ENCODE data around the gene TMEM256.
"Not testable (repeated sequence)": the region's sequence is repeated elsewhere in the genome, so short reads cannot be mapped to it uniquely, and the experiment has no call there.

DNA sequence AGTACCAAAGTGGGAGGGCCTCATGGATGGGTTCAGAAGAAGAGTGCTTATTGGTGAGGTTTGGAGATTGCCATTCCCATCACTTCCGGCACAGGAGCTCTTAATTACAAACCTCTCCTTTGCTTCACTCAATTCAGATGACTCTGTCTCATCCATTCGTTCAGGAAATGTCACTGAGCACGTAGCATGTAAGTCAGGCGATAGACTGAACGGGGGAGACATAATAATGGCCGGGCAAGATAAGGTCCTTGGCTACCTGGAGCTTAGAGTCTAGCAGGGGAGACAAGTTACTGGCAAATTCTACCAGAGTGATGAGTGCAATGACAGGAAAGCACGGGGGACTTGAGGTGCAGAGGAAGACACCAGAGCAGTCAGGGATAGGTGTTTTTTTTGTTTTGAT lies 37.9 kb downstream of the TMEM256 start:
- TF ChIP-seq, protein P1, sequence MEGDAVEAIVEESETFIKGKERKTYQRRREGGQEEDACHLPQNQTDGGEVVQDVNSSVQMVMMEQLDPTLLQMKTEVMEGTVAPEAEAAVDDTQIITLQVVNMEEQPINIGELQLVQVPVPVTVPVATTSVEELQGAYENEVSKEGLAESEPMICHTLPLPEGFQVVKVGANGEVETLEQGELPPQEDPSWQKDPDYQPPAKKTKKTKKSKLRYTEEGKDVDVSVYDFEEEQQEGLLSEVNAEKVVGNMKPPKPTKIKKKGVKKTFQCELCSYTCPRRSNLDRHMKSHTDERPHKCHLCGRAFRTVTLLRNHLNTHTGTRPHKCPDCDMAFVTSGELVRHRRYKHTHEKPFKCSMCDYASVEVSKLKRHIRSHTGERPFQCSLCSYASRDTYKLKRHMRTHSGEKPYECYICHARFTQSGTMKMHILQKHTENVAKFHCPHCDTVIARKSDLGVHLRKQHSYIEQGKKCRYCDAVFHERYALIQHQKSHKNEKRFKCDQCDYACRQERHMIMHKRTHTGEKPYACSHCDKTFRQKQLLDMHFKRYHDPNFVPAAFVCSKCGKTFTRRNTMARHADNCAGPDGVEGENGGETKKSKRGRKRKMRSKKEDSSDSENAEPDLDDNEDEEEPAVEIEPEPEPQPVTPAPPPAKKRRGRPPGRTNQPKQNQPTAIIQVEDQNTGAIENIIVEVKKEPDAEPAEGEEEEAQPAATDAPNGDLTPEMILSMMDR (IDR thresholded peaks at IDR 0.05) = not testable (repeated sequence)
- not testable (repeated sequence) for TF ChIP-seq POLR2A (IDR thresholded peaks at IDR 0.05)

Data from uterus (tissue), 2 donors.